Activated CD4-positive, alpha-beta T cell treated with anti-CD3 and anti-CD28 coated beads, Interleukin-2, Interleukin-6, amounts not matched to agents 100 ng/mL and 50 ng/mL, durations not matched to agents 16 hours and 8 hours (primary cell): ENCODE measurements around the gene MS4A10.
"Not testable (repeated sequence)": the region's sequence is repeated elsewhere in the genome, so short reads cannot be mapped to it uniquely, and the experiment has no call there.

Experiments
- DNase-seq: peaks from one replicate; pipeline ENCODE4 v3.0.0-alpha.2; 2020

The MS4A10 gene

GRCh38 chr11:60788401-60789125 is 3.4 kb downstream of the MS4A10 start:
- DNase-seq = no peak

GRCh38 chr11:60790726-60791125 is 5.6 kb downstream of the MS4A10 start:
- no peak for DNase-seq

- DNase-seq = no peak
Observed at GRCh38 chr11:60791153-60791933, 6.2 kb downstream of the MS4A10 start.

- no peak for DNase-seq
Observed at GRCh38 chr11:60792521-60792920, 7.4 kb downstream of the MS4A10 start.

- no peak for DNase-seq
Observed at GRCh38 chr11:60795291-60795690, 10.2 kb downstream of the MS4A10 start.

- no peak for DNase-seq
Observed at GRCh38 chr11:60797846-60798630, 12.9 kb downstream of the MS4A10 start.

- no peak for DNase-seq
Observed at GRCh38 chr11:60798631-60799030, 13.5 kb downstream of the MS4A10 start.

GRCh38 chr11:60801194-60801593 is 16.1 kb downstream of the MS4A10 start:
- DNase-seq = no peak

GRCh38 chr11:60803273-60803936 is 18.3 kb downstream of the MS4A10 start:
- no peak for DNase-seq

GRCh38 chr11:60809249-60809648 is 24.1 kb downstream of the MS4A10 start:
- no peak for DNase-seq

- no peak for DNase-seq
Observed at GRCh38 chr11:60809691-60810090, 24.6 kb downstream of the MS4A10 start.

- DNase-seq = no peak
Observed at GRCh38 chr11:60810151-60810550, 25.0 kb downstream of the MS4A10 start.

- DNase-seq = no peak
Observed at GRCh38 chr11:60810569-60810968, 25.4 kb downstream of the MS4A10 start.

- no peak for DNase-seq
Observed at GRCh38 chr11:60813324-60813723, 28.2 kb downstream of the MS4A10 start.

GRCh38 chr11:60814112-60814511 is 29.0 kb downstream of the MS4A10 start:
- DNase-seq = no peak

GRCh38 chr11:60816590-60817157 is 31.5 kb downstream of the MS4A10 start:
- no peak for DNase-seq

- no peak for DNase-seq
Observed at GRCh38 chr11:60818057-60818456, 32.9 kb downstream of the MS4A10 start.

GRCh38 chr11:60821827-60822599 is 36.9 kb downstream of the MS4A10 start:
- no peak for DNase-seq

- not testable (repeated sequence) for DNase-seq
Observed at GRCh38 chr11:60823745-60824306, 38.7 kb downstream of the MS4A10 start.

GRCh38 chr11:60825118-60825517 is 40.0 kb downstream of the MS4A10 start:
- DNase-seq = no peak

- no peak for DNase-seq
Observed at GRCh38 chr11:60825790-60826189, 40.7 kb downstream of the MS4A10 start.
